GM12801 (cell line): ENCODE results near the gene SLC35C1.

Experiments used
- CTCF ChIP-seq: IDR thresholded peaks from one replicate; pipeline ENCODE4 v1.5.1; 2011; ENCODE audit warnings: control low read depth; ENCODE audit not compliant: insufficient read length; ENCODE audit errors: extremely low read depth

Gene SLC35C1

GRCh38 chr11:45804761-45805304, at the start of gene SLC35C1:
Gene SLC35C1, plus strand, starts transcription at chr11:45805149. Its CDS starts 653 bp downstream, at chr11:45805802.
- no peak for TF ChIP-seq CTCF

- TF ChIP-seq CTCF: no peak
Measured at GRCh38 chr11:45755281-45755859, 49.6 kb upstream of the SLC35C1 start.

- TF ChIP-seq CTCF: no peak
Measured at GRCh38 chr11:45756384-45757010, 48.5 kb upstream of the SLC35C1 start.

GRCh38 chr11:45757672-45758071, 47.3 kb upstream of the SLC35C1 start:
- no peak for TF ChIP-seq CTCF

- no peak for TF ChIP-seq CTCF
Measured at GRCh38 chr11:45761659-45762058, 43.3 kb upstream of the SLC35C1 start.

GRCh38 chr11:45765107-45765668, 39.8 kb upstream of the SLC35C1 start:
- no peak for TF ChIP-seq CTCF

GRCh38 chr11:45765836-45766235, 39.1 kb upstream of the SLC35C1 start:
- TF ChIP-seq CTCF: no peak
